K562 (cell line): ENCODE measurements around the gene YJU2. TPM values are rescaled to one million over a fixed set of nuclear protein-coding genes. Genes with fewer than 3 reads are reported as not detected.

ENCODE experiments used
- ATAC-seq: fragments of 200-7000 bp; cut with Tn5 transposase; 3 replicates; pipeline ENCODE4 v1.9.1; 2020; ENCODE audit warnings: moderate library complexity
- BruUV-seq: library from RNA; stranded (reverse); fragments of 400-500 nt; replicated peaks from 2 replicates; lab custom pipeline; 2021; lab: Mats Ljungman, UMichigan
- CTCF ChIA-PET: fragments of 300-600 bp; formaldehyde crosslinking; extraction: SDS; loops from one replicate; lab custom pipeline; 2021; ENCODE audit warnings: low intra/inter-chr PET ratio; lab: Yijun Ruan, JAX
- POLR2A ChIA-PET: fragments of 300-600, 350-650 bp; sonication (Branson Sonifier 250); formaldehyde crosslinking; extraction: SDS; loops from one replicate; lab custom pipeline; 2021; ENCODE audit warnings: antibody characterized with exemption, inconsistent platforms; lab: Yijun Ruan, JAX
- DNase-seq, 4 experiments: peaks; one replicate each; pipeline versions ENCODE4 v3.0.0 to v3.0.0-alpha.2; 2011 to 2018; ENCODE audit warnings: low spot score in 3 of 4, mixed read lengths in 3 of 4; ENCODE audit errors: extremely low read depth in 1 of 4
- FAIRE-seq: peaks from 2 replicates; lab custom pipeline; 2011; peaks lifted over from hg19 to GRCh38; lab: Jason Lieb, UNC
- H2AFZ ChIP-seq: 2 replicates; pipeline ENCODE4 v1.6.0; 2011; ENCODE audit warnings: low read depth, low read length, control low read depth, inconsistent platforms
- H3K27ac ChIP-seq: fragments of 200-600 bp; 3 replicates; pipeline ENCODE4 v1.8.0; 2011; ENCODE audit warnings: low read depth, mild to moderate bottlenecking, control low read depth, inconsistent platforms, low read length, moderate library complexity, mixed read lengths; ENCODE audit errors: extremely low read depth
- H3K27me3 ChIP-seq, 2 experiments: fragments of 300-600 bp in 1 of 2; 2 replicates in 1 of 2; 3 replicates in 1 of 2; pipeline versions ENCODE4 v1.6.0 to v1.8.0; 2011; ENCODE audit warnings: inconsistent platforms in 2 of 2, low read length in 2 of 2, mild to moderate bottlenecking in 1 of 2, mixed read lengths in 1 of 2, moderate library complexity in 1 of 2; ENCODE audit not compliant: control insufficient read depth in 2 of 2, insufficient read depth in 2 of 2
- H3K36me3 ChIP-seq: fragments of 300-600 bp; 3 replicates; pipeline ENCODE4 v1.8.0; 2011; ENCODE audit warnings: mild to moderate bottlenecking, low read length, inconsistent platforms; ENCODE audit not compliant: control insufficient read depth, insufficient read depth
- H3K4me1 ChIP-seq, 2 experiments: fragments of 200-600 bp in 1 of 2; replicated peaks in 1 of 2; 2 replicates in 1 of 2; 3 replicates in 1 of 2; pipeline versions ENCODE4 v1.5.1 to v1.8.0; 2011; ENCODE audit warnings: inconsistent platforms in 2 of 2, low read length in 2 of 2, mild to moderate bottlenecking in 1 of 2, mixed read lengths in 1 of 2, moderate library complexity in 1 of 2; ENCODE audit not compliant: control insufficient read depth in 2 of 2, insufficient read depth in 2 of 2
- H3K4me2 ChIP-seq: 2 replicates; pipeline ENCODE4 v1.6.1; 2011; ENCODE audit warnings: low read length, control low read depth, inconsistent platforms, mixed read lengths; ENCODE audit not compliant: insufficient read depth
- H3K4me3 ChIP-seq: fragments of 200-600 bp; sonication (generic), shearing (Covaris generic); 2 replicates; pipeline ENCODE4 v1.5.1; 2016; ENCODE audit warnings: control low read depth, inconsistent platforms
- H3K79me2 ChIP-seq: fragments of 200-600 bp; 3 replicates; pipeline ENCODE4 v1.8.0; 2011; ENCODE audit warnings: low read length, inconsistent platforms; ENCODE audit not compliant: control insufficient read depth, insufficient read depth
- H3K9ac ChIP-seq, 2 experiments: 2 replicates each; pipeline versions ENCODE4 v1.6.0 to v1.6.1; 2011; ENCODE audit warnings: low read depth in 2 of 2, low read length in 2 of 2, control low read depth in 1 of 2, inconsistent platforms in 1 of 2, mild to moderate bottlenecking in 1 of 2, mixed read lengths in 1 of 2; ENCODE audit not compliant: insufficient read depth in 1 of 2
- H3K9me1 ChIP-seq: one replicate; pipeline ENCODE4 v1.6.0; 2011; ENCODE audit warnings: inconsistent platforms, mild to moderate bottlenecking, low read length, moderate library complexity; ENCODE audit not compliant: control insufficient read depth, insufficient read depth
- H3K9me3 ChIP-seq: replicated peaks from 2 replicates; pipeline ENCODE4 v1.5.1; 2011; ENCODE audit warnings: low read depth, low read length, inconsistent platforms; ENCODE audit not compliant: control insufficient read depth, insufficient read depth
- H4K20me1 ChIP-seq: replicated peaks from 2 replicates; pipeline ENCODE4 v1.6.1; 2011; ENCODE audit warnings: low read length, inconsistent platforms, mixed read lengths; ENCODE audit not compliant: control insufficient read depth, insufficient read depth
- CBX2 ChIP-seq: fragments of 200-600 bp; sonication (generic); IDR thresholded peaks from one replicate; pipeline ENCODE4 v1.6.1; 2012; ENCODE audit warnings: mild to moderate bottlenecking, low read length, inconsistent platforms; ENCODE audit not compliant: insufficient read depth, poor library complexity, severe bottlenecking
- CREB1 ChIP-seq, 2 experiments: sonication (generic) in 1 of 2; formaldehyde crosslinking in 1 of 2; IDR thresholded peaks; 2 replicates each; pipeline versions ENCODE4 v1.6.1 to v1.8.0; 2012 to 2022; ENCODE audit warnings: inconsistent platforms in 1 of 2, mild to moderate bottlenecking in 1 of 2, missing genetic modification reagents in 1 of 2, moderate library complexity in 1 of 2
- CREM ChIP-seq: IDR thresholded peaks from 2 replicates; pipeline ENCODE4 v1.6.1; 2014; ENCODE audit warnings: antibody characterized with exemption, low read depth
- EGR1 ChIP-seq: fragments of 450-650 bp; conservative IDR thresholded peaks from 2 replicates; pipeline ENCODE4 v1.6.1; 2017; ENCODE audit warnings: mild to moderate bottlenecking
- KLF13 ChIP-seq: fragments of 450-650 bp; IDR thresholded peaks from 2 replicates; pipeline ENCODE4 v1.6.1; 2016; ENCODE audit warnings: missing genetic modification characterization, low read depth, mild to moderate bottlenecking, missing compliant biosample characterization, moderate library complexity, borderline replicate concordance
- MCM3 ChIP-seq: fragments of 450-650 bp; IDR thresholded peaks from 2 replicates; pipeline ENCODE4 v1.6.1; 2016
- RBFOX2 ChIP-seq: fragments of 200-400 bp; formaldehyde crosslinking; IDR thresholded peaks from 2 replicates; pipeline ENCODE4 v1.6.1; 2017; ENCODE audit warnings: low read depth, mild to moderate bottlenecking, low read length, moderate library complexity
- RBM25 ChIP-seq: fragments of 200-400 bp; formaldehyde crosslinking; IDR thresholded peaks from 2 replicates; pipeline ENCODE4 v1.6.1; 2018; ENCODE audit warnings: low read length, low read depth, moderate library complexity; ENCODE audit not compliant: severe bottlenecking
- RCOR1 ChIP-seq, 2 experiments: IDR thresholded peaks; 2 replicates each; pipeline ENCODE4 v1.6.1; 2012; ENCODE audit warnings: low read depth in 2 of 2, low read length in 2 of 2, borderline replicate concordance in 1 of 2, improper control_type of control experiment in 1 of 2
- SIX5 ChIP-seq, 2 experiments: IDR thresholded peaks; 2 replicates each; pipeline ENCODE4 v1.6.1; 2011; ENCODE audit warnings: low read length in 2 of 2, borderline replicate concordance in 1 of 2, low read depth in 1 of 2, mild to moderate bottlenecking in 1 of 2, moderate library complexity in 1 of 2; ENCODE audit not compliant: insufficient read depth in 1 of 2
- SMARCB1 ChIP-seq: IDR thresholded peaks from 2 replicates; pipeline ENCODE4 v1.6.1; 2011; ENCODE audit warnings: improper control_type of control experiment, low read depth; ENCODE audit not compliant: insufficient read length
- SREBF1 ChIP-seq: fragments of 150-350 bp; IDR thresholded peaks from 2 replicates; pipeline ENCODE4 v1.6.1; 2014; ENCODE audit warnings: antibody characterized with exemption, low read depth, low read length, borderline replicate concordance
- TOE1 ChIP-seq, 2 experiments: fragments of 450-650 bp in 1 of 2; sonication (generic) in 1 of 2; formaldehyde crosslinking in 1 of 2; IDR thresholded peaks; 2 replicates each; pipeline versions ENCODE4 v1.7.1 to v1.8.0; 2016 to 2022; ENCODE audit warnings: borderline replicate concordance in 2 of 2, mild to moderate bottlenecking in 2 of 2, antibody characterized with exemption in 1 of 2, inconsistent platforms in 1 of 2, low read depth in 1 of 2, missing genetic modification reagents in 1 of 2, moderate library complexity in 1 of 2
- YY1 ChIP-seq, 3 experiments: IDR thresholded peaks; 2 replicates each; pipeline ENCODE4 v1.6.1; 2011; ENCODE audit warnings: low read length in 2 of 3, mild to moderate bottlenecking in 2 of 3, moderate library complexity in 2 of 3, borderline replicate concordance in 1 of 3, control low read depth in 1 of 3, low read depth in 1 of 3; ENCODE audit not compliant: insufficient read depth in 3 of 3, insufficient replicate concordance in 2 of 3, control insufficient read depth in 1 of 3, insufficient read length in 1 of 3; ENCODE audit errors: extremely low read depth in 1 of 3
- ZBTB7A ChIP-seq: IDR thresholded peaks from 2 replicates; pipeline ENCODE4 v1.6.1; 2011; ENCODE audit warnings: low read depth, mild to moderate bottlenecking, low read length, moderate library complexity, borderline replicate concordance; ENCODE audit not compliant: control insufficient read depth
- ZNF143 ChIP-seq: sonication (generic); formaldehyde crosslinking; IDR thresholded peaks from 2 replicates; pipeline ENCODE4 v1.9.0; 2022; ENCODE audit warnings: mild to moderate bottlenecking, missing genetic modification reagents
- WGBS: fragments of 100-300 bp; shearing (Covaris generic); methylation state at CpG from one replicate; pipeline ENCODE4 v1.1.6; 2016; ENCODE audit warnings: low coverage, mixed read lengths; ENCODE audit not compliant: insufficient coverage; ENCODE audit errors: missing lambda C conversion rate; 5-methylcytosine and 5-hydroxymethylcytosine counted together
- in situ Hi-C: fragments of 300-500 bp; cut with MboI; formaldehyde crosslinking; loops from 4 replicates; pipeline ENCODE4 v1.15.0; 2018; ENCODE audit warnings: inconsistent platforms, mixed read lengths
- intact Hi-C: fragments of 100-400 bp; cut with micrococcal nuclease; formaldehyde crosslinking; loops from 2 replicates; pipeline ENCODE4 v1.14.2; 2022
- polyA plus RNA-seq, 8 experiments: library from polyadenylated mRNA; depleted of rRNA in 4 of 8; stranded (reverse) in 5 of 8; unstranded in 3 of 8; fragments of >200 nt; fragmentation: Nextera tagmentation in 2 of 8; fragmentation: Illumina TruSeq in 1 of 8; extraction: Ambion mirVana in 2 of 8; extraction: Trizol in 1 of 8; gene quantifications; 2 replicates each; pipeline versions ENCODE4 v1.2.1 to v1.2.3, GENCODE V29; 2011 to 2014; ENCODE audit warnings: inconsistent platforms in 1 of 8, missing spikeins in 1 of 8
- total RNA-seq, 7 experiments: library from RNA; depleted of rRNA in 6 of 7; stranded (reverse); fragments of >200 nt in 6 of 7; fragmentation: Illumina TruSeq in 2 of 7; extraction: Trizol in 2 of 7; gene quantifications; 2 replicates each; pipeline versions ENCODE4 v1.2.1 to v1.2.3, GENCODE V29; 2011 to 2021; ENCODE audit warnings: low replicate concordance in 1 of 7
- TF ChIP-seq, protein P1 (sequence below), 2 experiments: IDR thresholded peaks; 2 replicates each; pipeline ENCODE4 v1.6.1; 2011; ENCODE audit warnings: borderline replicate concordance in 1 of 2, control low read depth in 1 of 2, low read depth in 1 of 2, low read length in 1 of 2, mild to moderate bottlenecking in 1 of 2, mixed read lengths in 1 of 2, moderate library complexity in 1 of 2; ENCODE audit not compliant: insufficient read depth in 1 of 2, insufficient read length in 1 of 2, poor library complexity in 1 of 2, severe bottlenecking in 1 of 2; ENCODE audit errors: extremely low read depth in 1 of 2

The YJU2 gene
- total and polyA plus RNA-seq, 9 of the 15 experiments (the other 6 are each of a cell fraction or from before 2014, with no cell fraction given) = 0.41 to 34.9 (median 19.3) TPM

DNA sequence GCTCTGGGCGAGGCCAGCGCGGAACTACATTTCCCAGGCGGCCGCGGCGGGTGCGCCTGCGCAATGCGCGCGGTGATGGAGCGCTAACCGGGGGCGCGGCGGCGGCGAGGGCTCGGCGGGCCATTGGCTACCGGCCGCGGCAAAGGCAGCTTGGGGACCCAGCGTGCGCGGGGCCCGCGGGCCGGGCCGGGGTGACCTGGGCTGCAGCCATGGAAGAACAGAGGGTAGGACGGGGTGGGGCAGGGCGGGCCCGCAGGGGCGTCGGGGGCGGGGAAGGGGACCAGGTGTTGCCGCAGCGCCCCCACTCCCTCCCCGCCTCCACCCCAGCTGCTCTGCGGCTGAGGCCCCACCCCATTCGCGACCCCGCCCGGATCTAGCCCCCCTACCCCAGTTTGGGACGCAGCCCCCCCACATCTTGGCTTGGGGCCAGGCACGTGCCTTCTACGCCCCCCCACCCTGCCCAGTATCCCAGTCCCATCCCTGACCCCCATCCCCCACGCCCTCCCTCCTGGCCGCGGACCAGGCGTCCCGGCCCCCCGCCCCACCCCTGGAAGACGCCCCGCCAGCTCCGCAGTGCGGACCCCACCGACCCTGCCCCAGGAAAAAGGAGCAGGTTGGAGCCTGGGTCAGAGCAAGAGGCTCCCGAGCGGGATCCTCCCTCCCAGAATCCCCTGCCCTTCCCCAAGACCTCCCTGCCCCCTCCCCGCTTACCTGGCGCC is 57.8 kb downstream of the YJU2 start, which contains the start of gene FSD1:
TSS of gene FSD1 (plus strand) at position 61 of the 719 bp plus-strand sequence. CDS start at position 210, 149 bp downstream.
- H3K9me1 ChIP-seq = no peaks in the 10 kb centered on the region
- H3K4me1 ChIP-seq = peaks cover 7 to 22% of the 10 kb centered on the region in 2 experiments; a peak in 4 of 5 replicates
- CTCF ChIA-PET = no interaction called here
- H2AFZ ChIP-seq = peak within 1 kb of the TSS; percentile 71; the same call in 1 of the 2 replicates
- H3K36me3 ChIP-seq = no peaks in the 10 kb centered on the region
- 2% methylated on average over 30 of the region's 63 CpGs for WGBS
- no TSS peak for BruUV-seq
- peak within 1 kb of the TSS; percentile 63 for H3K4me2 ChIP-seq
- DNase-seq = peak; percentile 84 to 96 (median 94)
- peak; percentile 98 for ATAC-seq
- no peaks in the 10 kb centered on the region for H3K79me2 ChIP-seq
- intact Hi-C loops = no loop called here
- no peaks in the 10 kb centered on the region for H3K9me3 ChIP-seq
- POLR2A ChIA-PET = interaction anchor here (0.5 to 1.1 kb wide), 3 partner anchors 8 to 122 kb away, joined by 3 read pairs; no protein-coding TSS in a partner anchor
- no peak within 1 kb of the TSS for H3K27ac ChIP-seq
- peak within 1 kb of the TSS in 1 of 2 experiments; percentile 24; a peak in 1 of 4 replicates for H3K9ac ChIP-seq
- in situ Hi-C loops = no loop called here
- H4K20me1 ChIP-seq = no peaks in the 10 kb centered on the region
- H3K27me3 ChIP-seq = peaks cover 0 to 5% of the 10 kb centered on the region in 2 experiments; a peak in 1 of 5 replicates
- H3K4me3 ChIP-seq = peak within 1 kb of the TSS; percentile 16; the same call in 1 of the 2 replicates
- no peak for FAIRE-seq
- peak; percentile 40 for TF ChIP-seq RBM25
- TF ChIP-seq, protein P1, sequence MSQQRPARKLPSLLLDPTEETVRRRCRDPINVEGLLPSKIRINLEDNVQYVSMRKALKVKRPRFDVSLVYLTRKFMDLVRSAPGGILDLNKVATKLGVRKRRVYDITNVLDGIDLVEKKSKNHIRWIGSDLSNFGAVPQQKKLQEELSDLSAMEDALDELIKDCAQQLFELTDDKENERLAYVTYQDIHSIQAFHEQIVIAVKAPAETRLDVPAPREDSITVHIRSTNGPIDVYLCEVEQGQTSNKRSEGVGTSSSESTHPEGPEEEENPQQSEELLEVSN (IDR thresholded peaks at IDR 0.05; ENCODE audit: borderline replicate concordance in 1 of 2, extremely low read depth in 1 of 2, insufficient read depth in 1 of 2, insufficient read length in 1 of 2, low read depth in 1 of 2, low read length in 1 of 2, poor library complexity in 1 of 2, severe bottlenecking in 1 of 2) = peak in 1 of 2 experiments; percentile 82
- no peak for TF ChIP-seq KLF13 (tag)
- 0 out of 2 replicates have a peak, but pooled peaks have one; percentile 26 for TF ChIP-seq RBFOX2
- no peak for TF ChIP-seq SMARCB1
- no peak for TF ChIP-seq CBX2
- 0 out of 2 replicates have a peak, but pooled peaks have one; percentile 31 for TF ChIP-seq CREB1 (IDR thresholded peaks at IDR 0.05)
- no peak for TF ChIP-seq CREB1 (CRISPR knock-in tag; IDR thresholded peaks at IDR 0.05)
- no peak for TF ChIP-seq TOE1 (IDR thresholded peaks at IDR 0.05; ENCODE audit: borderline replicate concordance)
- TF ChIP-seq TOE1 (CRISPR knock-in tag; IDR thresholded peaks at IDR 0.05; ENCODE audit: borderline replicate concordance, low read depth) = peak; percentile 64; the same call in 1 of the 2 replicates
- no peak for TF ChIP-seq MCM3
- peak; percentile 92 for TF ChIP-seq ZNF143 (CRISPR knock-in tag)
- no peak for TF ChIP-seq SREBF1
- peak in 1 of 2 experiments; percentile 76; a peak in 2 of 4 replicates for TF ChIP-seq RCOR1 (IDR thresholded peaks at IDR 0.05; ENCODE audit: borderline replicate concordance in 1 of 2, low read depth in 2 of 2, low read length in 2 of 2)
- TF ChIP-seq YY1 (IDR thresholded peaks at IDR 0.05; ENCODE audit: borderline replicate concordance in 1 of 3, control insufficient read depth in 1 of 3, extremely low read depth in 1 of 3, insufficient read depth in 3 of 3, insufficient read length in 1 of 3, insufficient replicate concordance in 2 of 3, low read depth in 1 of 3, low read length in 2 of 3) = peak in 2 of 3 experiments; percentile 49 to 57
- TF ChIP-seq CREM = peak; percentile 43; the same call in 1 of the 2 replicates
- 0 out of 2 replicates have a peak, but pooled peaks have one; percentile 12 for TF ChIP-seq EGR1
- peak; percentile 80 to 83 for TF ChIP-seq SIX5 (IDR thresholded peaks at IDR 0.05; ENCODE audit: borderline replicate concordance in 1 of 2, insufficient read depth in 1 of 2, low read depth in 1 of 2, low read length in 2 of 2)
- 0 out of 2 replicates have a peak, but pooled peaks have one; percentile 19 for TF ChIP-seq ZBTB7A
